LNCaP clone FGC (cell line): Measurements from ENCODE around the gene TRMT112.

Experiments
- DNase-seq: peaks from one replicate; pipeline ENCODE4 v3.0.0-alpha.2; 2011; ENCODE audit warnings: low read depth
- H3K4me3 ChIP-seq: 2 replicates; pipeline ENCODE4 v1.5.1; 2011; ENCODE audit warnings: mild to moderate bottlenecking, low read depth, low read length, control low read depth
- CTCF ChIP-seq: IDR thresholded peaks from 2 replicates; pipeline ENCODE4 v1.5.1; 2012; ENCODE audit warnings: mild to moderate bottlenecking; ENCODE audit not compliant: control insufficient read depth, insufficient read depth; ENCODE audit errors: extremely low read depth

Gene TRMT112

DNA sequence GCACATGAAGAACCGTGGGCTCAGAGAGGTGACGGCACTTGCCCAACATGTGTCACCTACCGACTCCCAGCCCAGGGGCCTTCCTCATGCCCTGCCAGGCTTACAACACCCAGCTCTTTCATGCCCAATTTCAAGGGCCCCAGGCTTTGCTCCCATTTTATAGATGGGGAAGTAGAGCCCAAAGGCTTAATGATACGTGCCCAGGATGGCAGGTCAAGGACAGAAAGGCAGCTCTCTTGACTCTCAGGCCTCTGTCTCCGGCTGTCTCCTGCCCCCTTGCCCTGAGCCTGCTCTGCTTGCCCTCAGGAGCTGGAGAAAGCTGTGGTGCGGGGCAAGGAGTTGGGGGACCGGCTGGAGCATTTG is 31.6 kb upstream of the TRMT112 start:
- H3K4me3 ChIP-seq = no peak overlapping the region
- DNase-seq = no peak
- TF ChIP-seq CTCF = no peak

DNA sequence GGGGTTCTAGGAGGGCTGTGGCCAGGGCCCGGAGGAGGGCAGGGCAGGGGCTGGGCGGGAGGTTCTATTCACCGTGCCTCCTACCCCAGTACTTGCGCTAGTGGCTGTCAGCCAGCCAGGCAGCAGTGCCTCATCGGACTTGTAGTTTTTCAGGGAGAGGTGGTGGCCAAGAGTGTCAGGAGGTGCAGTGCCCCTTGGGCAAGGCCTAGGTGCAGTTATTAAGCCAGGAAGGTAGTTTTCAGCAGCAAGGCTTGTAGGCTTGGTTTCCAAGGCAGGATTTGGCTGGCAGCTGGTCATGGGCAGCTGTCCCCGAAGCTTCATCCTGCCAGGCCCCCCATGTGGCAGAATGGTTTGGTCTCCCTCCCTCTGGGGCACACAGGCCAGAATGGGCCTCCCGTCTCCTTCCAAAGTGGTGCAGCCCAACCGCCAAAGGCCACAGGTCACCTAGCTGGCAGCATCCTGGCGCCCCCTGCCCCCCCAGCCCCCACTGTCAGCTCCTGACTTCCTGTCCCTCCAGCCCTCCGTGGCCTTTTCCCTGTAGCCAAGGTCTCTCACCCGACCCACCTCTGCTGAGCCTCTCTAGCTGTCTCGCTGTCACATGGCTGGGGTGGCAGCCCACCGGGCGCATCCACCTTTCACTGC is 31.1 kb upstream of the TRMT112 start:
- no peak for TF ChIP-seq CTCF
- no peak for DNase-seq
- H3K4me3 ChIP-seq = no peak overlapping the region

GRCh38 chr11:64347193-64347867 is 30.0 kb upstream of the TRMT112 start:
- DNase-seq = no peak
- TF ChIP-seq CTCF = no peak
- no peak overlapping the region for H3K4me3 ChIP-seq

GRCh38 chr11:64344787-64345186 is 27.4 kb upstream of the TRMT112 start:
- no peak for DNase-seq
- H3K4me3 ChIP-seq = no peak overlapping the region
- TF ChIP-seq CTCF = no peak

DNA sequence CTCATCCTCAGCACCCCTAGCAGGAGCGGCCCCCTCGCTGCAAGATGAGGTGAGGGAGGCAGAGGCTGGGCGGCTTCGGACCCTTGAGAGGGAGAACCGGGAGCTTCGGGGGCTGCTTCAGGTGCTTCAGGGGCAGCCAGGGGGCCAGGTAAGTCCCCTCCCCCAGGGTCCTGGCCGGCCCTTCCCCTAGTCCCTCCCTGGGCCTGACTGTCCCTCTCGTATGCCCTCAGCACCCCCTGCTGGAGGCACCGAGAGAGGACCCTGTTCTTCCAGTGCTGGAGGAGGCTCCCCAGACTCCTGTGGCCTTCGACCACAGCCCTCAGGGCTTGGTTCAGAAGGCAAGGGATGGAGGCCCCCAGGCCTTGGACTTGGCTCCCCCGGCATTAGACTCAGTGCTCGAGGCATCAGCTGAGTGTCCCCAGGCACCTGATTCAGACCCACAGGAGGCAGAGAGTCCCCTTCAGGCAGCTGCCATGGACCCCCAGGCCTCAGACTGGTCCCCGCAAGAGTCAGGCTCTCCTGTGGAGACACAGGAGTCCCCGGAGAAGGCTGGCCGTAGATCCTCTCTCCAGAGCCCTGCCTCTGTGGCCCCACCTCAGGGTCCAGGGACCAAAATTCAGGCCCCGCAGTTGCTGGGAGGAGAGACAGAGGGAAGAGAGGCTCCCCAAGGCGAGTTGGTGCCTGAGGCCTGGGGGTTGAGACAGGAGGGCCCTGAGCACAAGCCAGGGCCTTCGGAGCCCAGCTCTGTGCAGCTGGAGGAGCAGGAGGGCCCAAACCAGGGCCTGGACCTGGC is 26.6 kb upstream of the TRMT112 start:
- DNase-seq = no peak
- peak; percentile 36 for TF ChIP-seq CTCF
- H3K4me3 ChIP-seq = no peak overlapping the region

DNA sequence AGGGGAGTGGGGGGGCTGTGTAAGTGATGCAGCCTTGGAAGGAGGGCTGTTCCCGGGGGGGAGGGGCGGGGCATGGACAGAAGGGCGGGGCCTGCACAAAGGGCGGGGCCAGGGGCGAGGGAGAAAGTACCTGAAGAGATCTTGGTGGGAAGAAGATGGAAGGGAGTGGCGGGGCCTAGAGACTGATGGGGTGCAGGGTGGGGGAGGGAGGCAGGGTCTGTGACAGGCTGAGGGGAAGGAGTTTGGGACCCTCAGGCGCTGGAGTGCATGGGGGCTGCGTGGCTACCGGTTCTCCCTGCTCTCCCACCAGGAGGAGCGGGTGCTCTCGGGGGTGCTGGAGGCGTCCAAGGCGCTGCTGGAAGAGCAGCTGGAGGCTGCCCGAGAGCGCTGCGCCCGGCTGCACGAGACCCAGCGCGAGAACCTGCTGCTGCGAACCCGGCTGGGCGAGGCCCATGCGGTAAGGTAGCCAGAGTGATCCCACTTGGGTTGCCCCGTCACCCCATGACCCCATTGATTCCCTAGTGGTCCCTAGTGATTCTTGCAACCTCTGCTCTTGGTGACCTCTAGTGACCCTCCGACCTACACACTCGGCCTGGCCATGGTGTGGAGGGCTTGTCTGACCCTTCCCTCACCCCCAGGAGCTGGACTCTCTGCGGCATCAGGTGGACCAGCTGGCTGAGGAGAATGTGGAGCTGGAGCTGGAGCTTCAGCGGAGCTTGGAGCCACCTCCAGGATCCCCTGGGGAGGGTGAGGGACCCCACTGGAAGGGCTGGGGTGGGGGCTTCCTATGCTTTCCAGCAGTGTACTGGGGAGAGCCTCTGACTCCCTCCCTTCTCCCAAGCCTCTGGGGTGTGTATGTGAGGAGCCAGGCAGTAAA is 25.7 kb upstream of the TRMT112 start:
- DNase-seq = no peak
- no peak for TF ChIP-seq CTCF
- H3K4me3 ChIP-seq = no peak overlapping the region
